Gastrocnemius medialis (tissue), 4 donors: Measurements from ENCODE around the gene VPS54.
A peak's percentile ranks its signal among the peaks of the same experiment; 100 is the strongest.

Experiments
- CTCF ChIP-seq, 5 experiments: fragments of 450-650 bp in 3 of 5; fragments of 200-600 bp in 2 of 5; sonication (generic) in 2 of 5; IDR thresholded peaks in 4 of 5; conservative IDR thresholded peaks in 1 of 5; 1 replicate in 4 of 5; 2 replicates in 1 of 5; pipeline ENCODE4 v1.5.1; 2016 to 2019; ENCODE audit warnings: antibody characterized with exemption in 5 of 5, mild to moderate bottlenecking in 3 of 5, moderate library complexity in 3 of 5
- POLR2A ChIP-seq, 2 donors: fragments of 450-650 bp; IDR thresholded peaks; one replicate each; pipeline ENCODE4 v1.6.1; 2017; ENCODE audit warnings: antibody characterized with exemption in 2 of 2, mild to moderate bottlenecking in 2 of 2, moderate library complexity in 2 of 2

- TF ChIP-seq CTCF (IDR thresholded peaks at IDR 0.05 in 4 of 5, conservative IDR thresholded peaks at IDR 0.05 in 1 of 5) (peak; percentile 15 to 56 (median 52)), POLR2A (IDR thresholded peaks at IDR 0.05) (no peak)
These were observed 157.9 kb downstream of the VPS54 start for GRCh38 chr2:63861220-63861822.
